ENCODE data around the gene KRT77.
"Not testable (repeated sequence)": the region's sequence is repeated elsewhere in the genome, so short reads cannot be mapped to it uniquely, and the experiment has no call there.

The KRT77 gene

DNA sequence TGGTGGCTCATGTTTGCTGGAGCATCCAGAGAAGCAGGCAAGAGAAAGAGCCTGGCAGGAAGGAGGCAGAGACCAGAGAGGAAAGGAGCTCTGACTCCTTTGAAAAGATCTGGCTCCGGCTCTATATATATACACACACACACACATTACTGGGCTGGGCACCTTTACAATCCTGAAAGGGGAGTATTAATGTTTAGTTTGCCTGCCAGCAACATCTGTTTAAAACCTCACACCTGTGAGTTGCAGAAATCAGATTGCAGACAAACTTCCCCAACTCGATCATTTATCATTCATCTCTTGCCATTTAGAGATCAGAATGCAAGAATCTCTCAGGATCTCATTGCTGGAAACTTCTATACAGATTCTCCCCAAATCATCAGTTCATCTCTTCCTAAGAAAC is at the start of gene KRT77:
Gene KRT77, minus strand, starts transcription at position 101 of the 400 bp plus-strand sequence. Its CDS starts 90 bp downstream, at position 11.
- DNase-seq (ENCODE audit: low read depth) = no peak

DNA sequence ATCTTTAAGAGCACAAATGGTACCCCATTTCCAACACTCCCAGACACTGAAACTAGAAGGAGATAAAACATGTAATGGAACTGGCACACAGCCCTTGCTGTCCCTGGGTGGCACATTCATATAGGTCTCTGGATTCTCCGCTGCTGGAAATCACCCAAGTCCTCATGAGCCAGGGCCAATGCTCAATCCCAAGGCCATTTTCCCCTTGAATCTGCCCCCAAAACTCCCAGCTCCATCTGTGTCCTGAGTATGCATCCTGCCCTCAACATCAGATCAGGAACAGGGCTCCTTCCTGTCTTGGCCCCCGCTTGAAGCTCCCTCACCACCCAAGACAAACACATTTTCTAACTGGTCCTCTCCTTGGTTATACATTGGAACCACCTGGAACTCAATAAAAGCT is 49.2 kb upstream of the KRT77 start:
- no peak for DNase-seq (ENCODE audit: low read depth)

DNA sequence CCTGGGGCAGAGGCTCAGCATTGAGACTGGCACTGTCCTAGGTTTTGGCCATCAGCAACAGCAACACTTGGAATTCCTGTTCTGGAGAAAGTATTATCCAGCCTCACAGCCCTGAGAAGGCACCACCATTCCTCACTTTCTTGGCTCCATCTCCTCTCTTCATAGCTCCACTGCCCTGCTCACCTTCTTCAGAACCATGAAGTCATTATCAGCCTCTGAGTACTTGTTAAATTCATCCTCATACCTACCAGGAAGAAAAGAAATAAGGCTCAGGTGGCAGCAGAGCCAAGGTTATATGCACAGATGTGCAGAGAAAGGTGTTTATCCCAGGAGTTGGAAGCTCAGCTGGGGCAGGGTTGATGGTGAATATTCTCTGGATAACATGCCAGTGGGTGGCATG is 48.5 kb upstream of the KRT77 start:
- DNase-seq (ENCODE audit: low read depth) = no peak

DNA sequence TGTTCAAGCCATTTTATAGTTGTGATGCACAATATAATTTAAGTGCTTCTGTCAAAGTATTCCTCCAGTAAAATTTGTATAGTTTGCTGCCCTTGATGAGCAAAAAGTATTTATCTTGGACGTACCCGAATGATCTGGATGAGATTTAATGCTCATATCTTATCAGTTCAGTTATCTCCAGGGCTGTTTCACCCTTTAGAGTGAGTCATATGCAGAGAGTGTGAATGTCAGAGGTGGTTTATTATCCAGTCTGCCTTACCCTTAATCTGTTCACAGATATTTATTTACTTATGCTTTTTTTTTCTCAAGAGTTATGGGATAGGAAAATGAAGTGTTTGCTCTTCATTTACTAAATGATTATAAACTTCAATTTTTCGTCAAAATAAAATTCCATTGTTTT is 47.2 kb upstream of the KRT77 start:
- not testable (repeated sequence) for DNase-seq (ENCODE audit: low read depth)

- no peak for DNase-seq (ENCODE audit: low read depth)
Observed at GRCh38 chr12:52749827-52750226, 46.5 kb upstream of the KRT77 start.

DNA sequence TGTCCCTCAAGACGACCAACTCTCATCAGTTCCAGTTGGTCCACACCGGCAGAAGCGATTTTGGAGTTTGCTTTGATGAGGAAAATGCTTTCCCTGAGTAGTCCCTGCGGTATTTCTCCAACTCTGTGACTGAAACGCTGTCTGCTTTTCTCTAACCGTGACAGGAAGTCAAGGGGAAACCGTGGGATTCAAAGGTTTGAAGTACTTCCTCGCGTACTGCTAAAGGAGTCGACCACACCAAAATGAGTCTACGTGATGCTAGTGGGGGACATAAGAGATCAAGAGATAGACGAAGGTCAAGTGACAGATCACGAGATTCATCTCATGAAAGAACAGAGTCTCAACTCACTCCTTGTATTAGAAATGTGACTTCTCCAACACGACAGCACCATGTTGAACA is 45.3 kb upstream of the KRT77 start:
- DNase-seq (ENCODE audit: low read depth) = no peak

DNA sequence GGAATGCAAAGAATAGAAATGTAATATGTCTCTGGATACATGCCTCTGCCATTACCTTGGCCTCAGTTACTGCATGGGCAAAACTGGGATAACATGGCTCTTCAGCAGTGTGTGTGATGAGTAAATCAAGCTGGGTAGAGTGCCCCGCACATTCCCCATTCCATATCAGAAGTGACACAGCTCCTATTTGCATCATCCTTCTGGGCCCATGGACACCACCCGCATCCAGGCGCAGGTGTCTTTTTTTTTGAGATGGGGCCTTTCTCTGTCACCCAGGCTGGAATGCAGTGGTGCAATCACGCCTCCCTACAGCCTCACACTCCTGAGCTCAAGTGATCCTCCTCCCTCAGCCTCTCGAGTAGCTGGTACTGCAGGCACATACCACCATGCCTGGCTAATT is 42.2 kb upstream of the KRT77 start:
- no peak for DNase-seq (ENCODE audit: low read depth)

DNA sequence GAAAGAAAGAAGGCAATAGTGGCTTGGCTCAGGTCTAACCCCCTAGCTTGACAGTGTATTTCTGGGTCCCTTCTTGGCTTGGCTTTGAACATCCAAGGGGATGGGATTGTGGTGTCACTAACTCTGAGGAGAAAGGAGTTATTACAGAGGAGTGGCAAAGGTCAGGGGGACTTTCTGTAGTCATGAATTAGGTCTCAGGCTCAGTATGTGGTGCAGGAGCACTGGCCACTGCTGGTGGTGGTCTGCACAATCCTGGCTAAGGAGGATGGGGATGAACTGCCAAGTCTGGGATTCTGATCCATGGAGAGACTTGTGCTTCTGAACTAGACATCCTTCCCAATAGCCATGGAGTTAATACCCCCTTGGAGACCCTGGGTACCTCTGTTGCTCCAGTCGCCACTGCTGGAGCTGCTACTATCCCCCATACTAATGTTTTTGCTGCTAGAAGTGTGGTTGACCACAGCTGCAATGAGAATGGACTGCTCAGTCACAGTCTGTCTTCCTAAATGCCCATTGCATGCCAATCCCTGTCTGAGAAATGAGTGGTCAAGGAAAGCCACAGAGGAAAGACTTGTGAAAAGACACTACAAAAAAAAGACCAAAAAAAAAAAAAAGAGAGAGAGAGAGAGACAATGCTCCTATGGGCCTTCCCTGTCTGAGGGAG is 41.3 kb upstream of the KRT77 start:
- no peak for DNase-seq (ENCODE audit: low read depth)

DNA sequence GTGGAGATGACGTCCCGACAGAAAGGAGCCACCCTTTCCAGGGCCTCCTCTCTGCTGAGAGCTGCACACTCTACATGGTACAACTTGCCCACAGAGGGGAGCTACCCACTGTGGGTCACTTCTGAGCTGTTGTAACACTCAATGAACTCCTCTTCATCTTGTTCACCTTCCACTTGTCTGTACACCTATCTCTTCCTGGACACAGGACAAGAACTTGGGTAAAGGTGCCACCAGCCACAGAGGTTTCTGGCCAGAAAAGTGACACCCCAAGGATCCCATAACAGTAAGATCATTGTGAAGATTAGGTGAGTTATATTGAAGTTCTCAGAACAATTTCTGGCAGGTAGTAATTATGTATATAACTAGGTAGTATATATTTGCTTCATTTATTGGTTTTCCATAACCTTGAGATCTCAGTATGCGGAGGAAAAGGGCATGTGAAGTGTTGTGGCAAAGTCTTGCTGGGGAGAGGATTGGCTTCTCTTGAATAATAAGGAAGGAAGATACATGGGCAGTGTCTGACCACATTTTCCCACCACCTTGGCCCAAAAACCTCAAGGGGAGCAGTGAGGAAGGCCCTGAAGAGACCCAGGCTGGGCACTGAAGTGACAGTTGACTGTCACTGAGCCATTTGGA is 39.6 kb upstream of the KRT77 start:
- no peak for DNase-seq (ENCODE audit: low read depth)

DNA sequence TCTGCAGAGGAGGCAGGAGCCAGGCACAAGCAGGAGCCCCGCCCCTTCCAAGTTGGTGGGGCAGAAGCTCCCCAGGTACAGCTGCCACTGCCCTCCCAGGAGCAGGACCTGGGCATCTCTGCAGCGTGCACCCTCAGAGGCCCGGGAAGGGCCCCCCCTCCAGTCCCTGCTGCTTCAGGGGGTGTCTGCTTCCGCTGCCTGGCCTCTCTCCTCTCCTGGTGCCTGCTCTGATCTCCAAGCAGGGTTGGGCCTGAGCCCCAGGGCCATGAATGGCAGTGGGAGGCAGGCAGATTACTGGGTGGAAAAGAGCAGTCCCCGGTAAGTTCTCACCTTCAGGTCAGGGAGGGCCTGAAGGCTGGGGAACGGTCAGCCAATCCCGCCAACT is 38.9 kb upstream of the KRT77 start:
- no peak for DNase-seq (ENCODE audit: low read depth)

DNA sequence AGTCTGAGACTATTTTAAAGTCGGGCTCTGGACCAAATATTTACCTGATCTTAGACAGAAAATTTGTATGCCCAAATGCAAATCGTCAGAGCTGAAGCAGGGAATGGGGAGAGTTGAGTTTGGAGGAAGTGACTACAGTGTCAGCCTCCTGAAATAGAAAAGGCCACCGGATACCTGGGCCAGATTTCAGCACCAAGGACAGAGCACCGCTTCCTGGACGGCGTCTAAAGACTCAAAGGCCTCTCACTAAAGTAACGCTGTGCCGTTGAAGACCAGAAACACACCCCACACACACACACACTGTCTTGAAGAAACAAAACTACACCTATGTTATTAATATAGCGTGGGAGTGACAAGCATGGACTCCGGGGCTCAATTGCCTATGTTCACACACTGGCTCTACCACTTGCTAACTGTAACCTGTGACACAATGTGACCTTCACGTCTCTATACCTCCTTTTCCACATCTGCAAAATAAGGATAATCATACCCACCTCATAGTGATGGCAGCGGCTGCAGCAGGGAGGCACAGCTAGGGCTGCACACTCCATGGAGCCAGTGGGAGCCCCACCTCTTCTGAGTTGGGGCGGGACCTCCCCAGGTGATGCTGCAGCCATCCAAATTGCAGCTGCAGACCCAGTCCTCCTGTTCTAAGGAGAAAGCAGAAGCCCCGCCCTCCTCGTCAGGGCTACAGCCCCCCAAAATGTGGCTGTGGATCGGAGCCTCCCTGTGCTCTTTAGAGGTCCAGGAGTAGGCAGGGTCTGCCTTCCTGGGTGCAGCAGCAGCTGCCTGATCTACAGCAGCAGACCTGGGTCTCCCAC is 38.3 kb upstream of the KRT77 start:
- no peak for DNase-seq (ENCODE audit: low read depth)

DNA sequence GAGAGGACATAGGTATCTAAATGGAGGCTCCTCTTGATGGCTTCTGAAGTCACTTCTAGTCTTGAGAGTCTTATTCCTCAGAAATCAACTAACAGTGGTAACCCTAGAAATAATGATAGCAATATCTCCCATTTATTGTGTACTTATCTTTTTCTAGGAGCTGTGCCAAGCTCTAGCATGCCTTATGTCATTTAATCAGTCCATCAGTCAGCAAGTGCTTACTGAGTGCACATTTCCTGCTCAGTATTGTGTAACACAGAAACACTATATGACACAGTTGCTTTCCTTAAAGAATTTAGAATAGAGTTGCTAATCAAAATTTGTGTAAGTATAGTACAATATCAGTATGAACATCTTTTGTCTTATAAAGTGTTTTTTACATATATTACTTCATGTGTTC is 37.3 kb upstream of the KRT77 start:
- DNase-seq (ENCODE audit: low read depth) = no peak

GRCh38 chr12:52739963-52740362 is 36.6 kb upstream of the KRT77 start:
- no peak for DNase-seq (ENCODE audit: low read depth)

GRCh38 chr12:52735816-52736632 is 32.7 kb upstream of the KRT77 start:
- DNase-seq (ENCODE audit: low read depth) = no peak

DNA sequence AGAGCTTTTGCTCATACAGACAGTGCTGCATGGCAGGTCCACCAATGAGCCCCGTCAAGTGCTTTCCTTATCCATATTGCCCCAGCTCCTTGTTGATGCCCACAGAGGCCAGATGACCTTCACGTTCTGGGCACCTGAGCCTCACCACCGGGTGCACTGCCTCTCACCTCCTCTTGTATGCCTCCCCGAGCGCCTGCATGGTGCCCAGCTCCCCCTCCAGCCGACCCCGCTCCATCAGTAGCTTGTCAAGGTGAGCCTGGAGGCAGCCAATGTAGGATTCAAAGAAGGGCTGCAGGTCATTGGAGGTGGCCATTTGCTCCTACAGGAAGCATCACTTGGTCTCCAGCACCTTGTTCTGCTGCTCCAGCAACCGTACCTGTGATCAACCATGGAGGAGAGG is 31.8 kb upstream of the KRT77 start:
- DNase-seq (ENCODE audit: low read depth) = no peak

GRCh38 chr12:52730793-52731192 is 27.5 kb upstream of the KRT77 start:
- DNase-seq (ENCODE audit: low read depth) = no peak

DNA sequence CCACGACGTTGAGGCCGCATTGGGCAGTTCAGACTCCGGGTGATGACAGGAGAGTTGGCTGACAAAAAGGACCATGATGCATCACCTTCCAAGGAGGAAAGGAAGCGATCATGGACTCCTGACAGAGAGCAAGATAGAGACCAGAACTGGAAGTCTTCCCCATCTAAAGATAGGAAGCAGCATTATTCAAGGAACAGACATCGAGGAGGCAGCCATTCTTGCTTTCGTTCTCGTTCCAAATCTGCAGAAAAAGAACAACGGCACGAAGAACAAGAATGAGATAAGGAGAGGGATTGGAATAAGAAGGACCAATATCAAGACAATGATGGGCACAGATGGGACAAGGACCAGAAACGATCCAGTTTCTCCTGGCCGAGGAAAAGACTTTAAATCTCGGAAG is 27.1 kb upstream of the KRT77 start:
- no peak for DNase-seq (ENCODE audit: low read depth)

DNA sequence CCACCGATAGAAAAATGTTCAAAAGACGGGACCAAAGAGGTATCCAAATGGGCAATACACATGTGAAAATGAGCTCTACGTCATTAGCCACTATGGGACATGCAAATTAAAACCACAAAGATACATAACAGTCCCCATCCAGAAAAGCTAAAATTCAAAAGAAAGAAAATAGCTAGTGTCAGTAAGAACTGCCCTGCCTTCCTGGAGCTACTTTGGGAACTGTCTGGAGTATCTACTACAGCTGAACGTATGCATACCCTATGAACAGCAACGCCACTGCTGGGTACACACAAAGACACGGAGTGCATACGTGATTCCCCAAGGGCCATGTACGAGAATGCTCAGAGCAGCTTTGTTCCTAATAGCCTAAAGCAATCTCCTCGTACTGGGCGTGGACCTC is 25.8 kb upstream of the KRT77 start:
- DNase-seq (ENCODE audit: low read depth) = no peak

- no peak for DNase-seq (ENCODE audit: low read depth)
Observed at GRCh38 chr12:52728374-52728773, 25.1 kb upstream of the KRT77 start.

DNA sequence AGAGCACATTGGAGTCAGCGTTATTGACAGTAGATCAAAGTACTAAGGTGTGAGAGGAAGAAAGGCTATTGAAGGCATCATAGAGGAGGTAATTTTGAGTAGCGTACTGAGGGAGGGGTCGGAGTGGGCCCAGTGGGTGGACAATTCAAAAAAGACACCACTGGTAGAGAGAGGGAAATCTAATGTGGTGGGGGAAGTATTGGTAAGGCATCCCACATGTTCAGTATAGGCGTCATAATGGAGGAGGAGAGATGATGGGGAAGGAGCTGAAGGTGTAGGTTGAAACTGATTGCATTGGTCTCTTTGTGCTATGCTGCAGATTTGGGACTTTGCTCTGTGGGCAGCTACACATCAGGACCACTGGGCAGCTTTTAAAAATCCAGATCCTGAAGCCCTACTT is 23.7 kb upstream of the KRT77 start:
- DNase-seq (ENCODE audit: low read depth) = no peak

DNA sequence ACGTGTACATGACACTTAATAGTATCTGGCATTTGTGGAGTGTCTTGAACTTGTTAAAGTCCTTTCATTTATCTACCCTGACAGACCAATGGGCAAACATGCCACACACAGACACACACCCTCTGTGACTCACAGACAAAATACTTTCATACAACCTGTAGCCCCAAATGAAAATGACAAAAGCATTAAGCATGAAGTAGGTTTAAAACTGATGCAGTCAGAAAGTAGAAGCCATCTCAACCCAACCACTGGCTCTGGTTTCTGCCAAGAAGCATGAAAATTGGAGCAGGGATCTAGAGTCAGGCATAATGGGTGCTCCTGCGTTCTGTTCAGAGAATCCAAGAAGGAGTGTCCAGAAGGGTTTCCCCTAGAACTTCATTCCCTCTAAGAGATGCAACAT is 23.1 kb upstream of the KRT77 start:
- no peak for DNase-seq (ENCODE audit: low read depth)

- DNase-seq (ENCODE audit: low read depth) = no peak
Observed at GRCh38 chr12:52724384-52724783, 21.1 kb upstream of the KRT77 start.
